Large intestine (tissue), 3 donors: ENCODE results near the gene ANKRD33B. TPM values are rescaled to one million over a fixed set of nuclear protein-coding genes. Genes with fewer than 3 reads are reported as not detected.

Experiments used
- DNase-seq, 2 donors: peaks; one replicate each; pipeline versions ENCODE4 v3.0.0 to v3.0.0-alpha.2; 2013
- H3K27ac ChIP-seq: one replicate; pipeline ENCODE4 v1.5.1; 2013; ENCODE audit warnings: low read length
- H3K27me3 ChIP-seq: 2 replicates; pipeline ENCODE4 v1.6.1; 2013; ENCODE audit warnings: low read length; ENCODE audit not compliant: control insufficient read depth, insufficient read depth
- H3K36me3 ChIP-seq: 2 replicates; pipeline ENCODE4 v1.6.1; 2013; ENCODE audit warnings: low read length; ENCODE audit not compliant: control insufficient read depth, insufficient read depth
- H3K4me1 ChIP-seq: one replicate; pipeline ENCODE4 v1.6.1; 2013; ENCODE audit warnings: low read length; ENCODE audit not compliant: control insufficient read depth, insufficient read depth
- H3K4me3 ChIP-seq: one replicate; pipeline ENCODE4 v1.5.1; 2013; ENCODE audit warnings: low read length
- H3K9me3 ChIP-seq: one replicate; pipeline ENCODE4 v1.6.1; 2013; ENCODE audit warnings: mild to moderate bottlenecking, low read depth, low read length, moderate library complexity; ENCODE audit not compliant: control insufficient read depth
- WGBS: methylation state at CpG from one replicate; pipeline ENCODE4 v1.1.5; 2013; ENCODE audit warnings: low lambda C conversion rate; ENCODE audit not compliant: insufficient coverage; 5-methylcytosine and 5-hydroxymethylcytosine counted together
- polyA plus RNA-seq: library from polyadenylated mRNA; unstranded; fragments of 120-200 nt; gene quantifications from one replicate; pipeline ENCODE4 v1.2.1, GENCODE V29; 2013

The ANKRD33B gene
- polyA plus RNA-seq, 1 donor: 0.88 TPM

DNA sequence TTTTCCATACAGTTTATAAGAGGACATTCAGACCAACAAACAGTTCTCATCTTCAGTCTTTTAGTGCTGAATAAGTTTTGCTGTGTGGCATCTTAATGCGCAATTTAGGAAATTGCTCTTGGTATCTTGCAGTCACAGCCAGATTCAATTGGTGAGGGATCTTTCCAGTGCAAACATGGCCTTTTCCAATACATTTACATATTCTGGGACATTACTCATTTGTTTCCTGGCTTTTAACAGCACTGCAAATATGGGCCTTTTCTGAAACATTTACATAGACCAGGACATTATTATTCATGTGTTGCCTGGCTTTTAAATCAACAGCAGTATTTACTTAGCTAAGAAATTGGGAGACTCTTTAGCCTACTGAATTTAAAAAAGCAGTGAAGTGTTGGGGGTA, 22.7 kb downstream of the ANKRD33B start:
- H3K4me1 ChIP-seq: no peaks in the 10 kb centered on the region
- no peak for DNase-seq
- H3K4me3 ChIP-seq: no peak overlapping the region
- H3K27ac ChIP-seq: no peak overlapping the region
- no CpG with 5 or more reads among the region's 1 CpG for WGBS
- no peaks in the 10 kb centered on the region for H3K9me3 ChIP-seq
- peaks cover 2% of the 10 kb centered on the region for H3K27me3 ChIP-seq
- no peaks in the 10 kb centered on the region for H3K36me3 ChIP-seq

GRCh38 chr5:10588109-10588775, 24.4 kb downstream of the ANKRD33B start:
- H3K27ac ChIP-seq: no peak overlapping the region
- no peaks in the 10 kb centered on the region for H3K4me1 ChIP-seq
- peaks cover 2% of the 10 kb centered on the region for H3K27me3 ChIP-seq
- H3K9me3 ChIP-seq: no peaks in the 10 kb centered on the region
- H3K4me3 ChIP-seq: no peak overlapping the region
- no peak for DNase-seq
- no peaks in the 10 kb centered on the region for H3K36me3 ChIP-seq
- WGBS: 91% methylated on average over 5 of the region's 8 CpGs

DNA sequence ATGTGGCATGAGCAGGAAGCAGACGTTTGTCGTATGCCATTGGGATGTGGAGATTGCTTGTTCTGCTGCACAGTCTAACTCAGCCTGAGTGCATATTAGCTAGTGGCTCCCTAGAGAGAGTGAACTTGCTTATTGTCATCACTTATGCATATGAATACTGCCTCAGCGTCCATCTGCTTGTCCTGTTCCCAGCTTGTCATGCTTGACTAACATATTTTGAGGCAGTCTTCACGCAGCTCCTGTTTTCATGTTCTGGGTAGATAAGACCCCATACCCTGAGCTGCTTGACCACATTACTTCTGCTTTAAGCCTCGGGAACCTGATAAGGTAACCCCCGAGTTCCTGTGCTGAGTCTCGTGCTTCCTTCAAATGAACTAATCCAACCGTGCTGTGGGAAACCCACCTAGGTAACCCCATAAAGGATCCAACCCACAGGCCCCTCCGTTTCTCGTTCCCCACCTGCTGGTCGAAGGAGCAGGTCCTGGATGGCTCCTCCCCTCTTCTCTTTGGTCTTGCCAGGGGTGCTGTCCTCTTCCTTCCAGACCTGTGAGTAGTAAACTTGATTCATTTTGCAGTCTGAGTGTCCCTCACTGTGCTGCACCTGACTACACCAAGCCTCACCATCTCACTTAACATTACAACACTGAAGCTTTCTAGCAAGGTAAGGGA, 25.0 kb downstream of the ANKRD33B start:
- WGBS: no CpG with 5 or more reads among the region's 11 CpGs

DNA sequence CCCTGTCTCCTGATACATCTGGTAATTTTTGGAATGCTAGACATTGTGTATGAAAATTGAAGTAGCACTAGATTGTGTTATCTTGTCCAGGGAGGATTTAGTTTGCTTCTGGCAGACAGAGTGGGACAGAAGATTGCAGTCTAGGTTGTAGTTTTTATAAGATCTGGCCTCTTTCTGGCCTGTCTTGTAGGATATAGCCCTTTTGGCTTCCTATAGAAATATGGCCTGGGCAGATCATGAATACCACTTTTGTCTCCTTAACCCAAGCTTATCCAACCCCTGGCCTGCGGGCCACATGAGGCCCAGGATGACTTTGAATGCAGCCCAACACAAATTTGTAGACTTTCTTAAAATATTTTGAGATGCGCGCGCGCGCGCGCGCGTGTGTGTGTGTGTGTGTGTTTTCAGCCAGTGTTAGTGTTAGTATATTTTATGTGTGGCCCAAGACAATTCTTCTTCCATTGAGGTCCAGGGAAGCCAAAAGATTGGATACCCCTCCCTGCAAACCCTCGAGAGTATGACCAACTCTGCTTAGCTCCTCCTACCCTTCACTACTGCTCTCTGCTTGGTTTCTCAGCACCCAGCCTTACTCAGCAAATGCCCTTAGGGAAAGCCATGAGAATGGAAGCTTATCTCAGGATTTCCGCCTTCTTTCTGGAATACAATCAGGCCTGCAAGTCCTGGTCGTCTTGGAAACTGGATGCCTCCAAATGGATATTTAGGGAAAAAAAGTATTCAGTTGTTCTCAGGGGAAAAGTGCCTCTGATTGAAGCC, 26.5 kb downstream of the ANKRD33B start:
- Histone ChIP-seq H3K27me3 (no peaks in the 10 kb centered on the region), H3K4me1 (no peaks in the 10 kb centered on the region), H3K36me3 (no peaks in the 10 kb centered on the region), H3K4me3 (no peak overlapping the region), H3K9me3 (no peaks in the 10 kb centered on the region), H3K27ac (no peak overlapping the region)
- WGBS: no CpG with 5 or more reads among the region's 13 CpGs
- no peak for DNase-seq

More for the DNA sequence above, 25.0 kb downstream of the ANKRD33B start:
- no peaks in the 10 kb centered on the region for H3K9me3 ChIP-seq
- H3K36me3 ChIP-seq: no peaks in the 10 kb centered on the region
- H3K4me3 ChIP-seq: no peak overlapping the region
- DNase-seq: no peak
- H3K27me3 ChIP-seq: peaks cover 2% of the 10 kb centered on the region
- no peaks in the 10 kb centered on the region for H3K4me1 ChIP-seq
- no peak overlapping the region for H3K27ac ChIP-seq

- Histone ChIP-seq H3K27ac (no peak overlapping the region), H3K9me3 (no peaks in the 10 kb centered on the region), H3K36me3 (no peaks in the 10 kb centered on the region), H3K4me3 (no peak overlapping the region), H3K4me1 (no peaks in the 10 kb centered on the region), H3K27me3 (no peaks in the 10 kb centered on the region)
- DNase-seq: no peak
- WGBS: no CpG with 5 or more reads among the region's 6 CpGs
These were observed 27.3 kb downstream of the ANKRD33B start for GRCh38 chr5:10591159-10591558.

GRCh38 chr5:10591966-10592365, 28.1 kb downstream of the ANKRD33B start:
- no peaks in the 10 kb centered on the region for H3K9me3 ChIP-seq
- H3K27ac ChIP-seq: no peak overlapping the region
- H3K4me3 ChIP-seq: no peak overlapping the region
- no peaks in the 10 kb centered on the region for H3K27me3 ChIP-seq
- WGBS: no CpG with 5 or more reads among the region's 3 CpGs
- DNase-seq: no peak
- H3K36me3 ChIP-seq: no peaks in the 10 kb centered on the region
- H3K4me1 ChIP-seq: no peaks in the 10 kb centered on the region

- no peaks in the 10 kb centered on the region for H3K9me3 ChIP-seq
These were observed 28.7 kb downstream of the ANKRD33B start for GRCh38 chr5:10592601-10593000.

DNA sequence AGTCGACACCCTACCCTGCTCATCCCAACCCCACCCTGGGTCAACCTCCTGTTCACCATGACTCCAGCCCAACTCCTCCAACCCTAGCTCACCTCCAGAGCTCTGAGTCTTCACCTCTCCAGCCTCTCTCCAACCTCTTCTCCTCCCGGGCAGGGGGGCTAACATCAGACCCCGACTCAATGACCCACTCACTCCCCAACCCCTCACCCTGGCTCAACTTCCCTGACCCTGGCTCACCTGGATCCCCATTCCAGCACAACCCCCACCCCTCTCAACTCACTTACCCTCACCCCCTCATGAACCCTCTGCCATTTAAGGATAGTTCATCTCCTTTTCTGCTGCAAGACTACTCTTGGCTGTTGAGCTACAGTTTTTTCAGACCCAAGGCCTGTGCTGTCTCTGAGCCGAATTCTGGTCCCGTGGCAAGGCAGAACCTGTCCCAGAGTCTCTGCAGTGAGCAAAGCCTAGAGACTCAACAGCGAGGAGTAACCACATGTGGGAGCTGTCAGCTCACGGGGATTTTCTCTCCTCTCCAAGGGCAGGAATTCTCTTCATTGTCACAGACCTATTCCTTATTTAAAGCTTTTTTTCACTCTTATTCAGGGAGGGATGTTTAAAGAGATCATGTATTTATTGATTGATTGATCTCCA, 29.8 kb downstream of the ANKRD33B start:
- no peaks in the 10 kb centered on the region for H3K36me3 ChIP-seq
- no peaks in the 10 kb centered on the region for H3K9me3 ChIP-seq
- no peaks in the 10 kb centered on the region for H3K27me3 ChIP-seq
- H3K4me1 ChIP-seq: no peaks in the 10 kb centered on the region
- no CpG with 5 or more reads among the region's 7 CpGs for WGBS
- no peak overlapping the region for H3K27ac ChIP-seq
- no peak for DNase-seq
- no peak overlapping the region for H3K4me3 ChIP-seq

More at GRCh38 chr5:10592601-10593000, 28.7 kb downstream of the ANKRD33B start:
- no peak overlapping the region for H3K27ac ChIP-seq
- no peaks in the 10 kb centered on the region for H3K36me3 ChIP-seq
- no peak overlapping the region for H3K4me3 ChIP-seq
- DNase-seq: no peak
- no peaks in the 10 kb centered on the region for H3K4me1 ChIP-seq
- H3K27me3 ChIP-seq: no peaks in the 10 kb centered on the region

DNA sequence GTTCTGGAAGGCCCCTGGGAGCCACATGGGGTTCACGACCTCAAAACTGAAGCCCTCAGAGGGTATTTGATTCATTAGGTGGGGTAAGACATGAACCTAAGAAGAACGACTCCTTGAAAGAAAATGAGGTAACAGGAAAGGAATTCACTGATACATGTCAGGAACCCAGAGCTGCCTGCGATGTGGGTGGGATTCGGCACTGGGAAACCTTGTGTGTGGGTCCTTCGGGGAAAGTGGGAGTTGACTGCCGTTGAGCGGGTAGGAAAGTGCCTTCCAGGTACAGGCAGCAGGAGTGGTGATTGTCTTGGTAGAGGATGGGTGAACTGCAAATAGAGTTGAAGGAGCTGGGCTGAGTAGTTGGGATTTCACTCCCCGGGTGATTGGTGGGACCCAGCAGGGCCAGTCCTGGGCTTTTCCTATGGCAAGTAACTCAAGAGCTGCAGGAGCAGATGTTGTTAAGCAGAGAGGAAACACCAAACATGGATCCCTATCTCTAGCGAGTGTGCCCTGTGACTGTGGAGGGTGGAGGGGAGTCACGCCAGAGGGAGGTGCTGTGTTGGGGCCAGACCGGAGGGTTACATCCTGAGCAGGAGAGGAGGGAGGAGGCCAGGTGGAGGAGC, 30.8 kb downstream of the ANKRD33B start:
- 100% methylated on average over 2 of the region's 11 CpGs for WGBS
- Histone ChIP-seq H3K27me3 (no peaks in the 10 kb centered on the region), H3K4me3 (no peak overlapping the region), H3K27ac (no peak overlapping the region), H3K9me3 (no peaks in the 10 kb centered on the region), H3K4me1 (no peaks in the 10 kb centered on the region), H3K36me3 (no peaks in the 10 kb centered on the region)
- no peak for DNase-seq

DNA sequence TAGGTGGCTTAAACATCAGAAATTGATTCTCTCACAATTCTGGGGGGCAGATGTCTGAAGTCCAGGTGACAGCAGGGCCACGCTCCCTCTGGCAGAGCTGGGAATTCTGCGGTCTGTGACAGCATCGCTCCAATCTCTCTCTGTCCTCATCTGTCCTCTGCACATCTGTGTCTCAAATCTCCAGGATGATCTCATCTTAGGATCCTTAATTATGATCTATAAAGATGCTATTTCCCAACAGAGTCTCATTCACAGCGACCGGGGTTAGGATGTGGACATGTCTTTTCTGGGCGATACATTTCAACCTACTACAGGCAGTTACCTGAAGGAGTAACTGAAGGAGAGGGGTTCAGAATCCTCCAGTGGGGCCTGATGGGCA, 31.4 kb downstream of the ANKRD33B start:
- Histone ChIP-seq H3K27me3 (no peaks in the 10 kb centered on the region), H3K27ac (no peak overlapping the region), H3K36me3 (no peaks in the 10 kb centered on the region), H3K4me1 (no peaks in the 10 kb centered on the region), H3K4me3 (no peak overlapping the region), H3K9me3 (no peaks in the 10 kb centered on the region)
- no CpG with 5 or more reads among the region's 6 CpGs for WGBS
- no peak for DNase-seq
